ENCODE results near the gene OR2A2.
"Not testable (repeated sequence)": the region's sequence is repeated elsewhere in the genome, so short reads cannot be mapped to it uniquely, and the experiment has no call there.

The OR2A2 gene

GRCh38 chr7:144109283-144109682 is at the start of gene OR2A2:
Gene OR2A2 (plus strand): TSS chr7:144109583. CDS start chr7:144109583, 0 bp downstream.
- no peak for DNase-seq (ENCODE audit: low spot score)

DNA sequence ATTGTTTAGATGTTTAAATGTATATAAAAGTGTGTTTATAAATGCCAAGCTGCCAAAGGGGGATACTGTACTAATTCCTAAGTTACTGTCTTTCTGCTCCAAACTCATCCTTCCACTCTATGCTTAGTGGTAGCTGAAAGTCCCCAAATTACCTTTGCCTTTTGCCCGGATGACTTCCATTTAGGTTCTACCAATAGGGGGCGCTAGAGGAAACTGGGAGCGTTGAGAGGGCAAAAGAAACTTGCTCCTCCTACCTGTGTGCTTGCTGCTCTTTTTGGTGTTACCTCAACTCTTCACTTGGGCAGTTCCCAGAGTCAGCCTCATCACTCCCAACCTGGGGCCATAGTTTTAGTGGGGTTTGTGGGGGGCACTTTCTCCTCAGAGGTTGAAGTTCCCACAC is 45.7 kb upstream of the OR2A2 start:
- peak; percentile 40 for DNase-seq (ENCODE audit: low spot score)

- DNase-seq (ENCODE audit: low spot score): no peak
Measured at GRCh38 chr7:144069511-144069910, 39.9 kb upstream of the OR2A2 start, which contains the start of gene OR2A25. Gene OR2A25 (plus strand): TSS chr7:144069811. CDS start chr7:144074220, 4,409 bp downstream.

DNA sequence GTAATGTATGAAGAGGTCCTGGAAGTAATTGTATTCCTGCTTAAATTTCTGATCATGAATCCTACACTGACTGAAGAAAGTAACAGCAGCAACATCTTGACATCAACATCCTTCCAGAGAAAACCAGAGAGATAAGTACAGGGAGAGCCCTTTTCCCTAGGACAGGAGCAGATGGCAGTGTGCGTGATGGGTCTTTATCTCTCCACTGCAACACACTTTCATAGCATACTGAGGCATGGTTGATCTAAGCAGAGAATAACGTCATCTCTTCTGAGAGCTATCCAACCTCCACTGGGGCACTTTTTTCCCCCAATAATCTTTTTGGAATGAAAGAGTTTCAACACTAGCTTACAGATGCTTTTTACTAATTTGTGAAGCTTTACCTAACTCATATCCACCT is 39.4 kb upstream of the OR2A2 start:
- DNase-seq (ENCODE audit: low spot score): no peak

- no peak for DNase-seq (ENCODE audit: low spot score)
Measured at GRCh38 chr7:144074374-144074773, 35.0 kb upstream of the OR2A2 start.

DNA sequence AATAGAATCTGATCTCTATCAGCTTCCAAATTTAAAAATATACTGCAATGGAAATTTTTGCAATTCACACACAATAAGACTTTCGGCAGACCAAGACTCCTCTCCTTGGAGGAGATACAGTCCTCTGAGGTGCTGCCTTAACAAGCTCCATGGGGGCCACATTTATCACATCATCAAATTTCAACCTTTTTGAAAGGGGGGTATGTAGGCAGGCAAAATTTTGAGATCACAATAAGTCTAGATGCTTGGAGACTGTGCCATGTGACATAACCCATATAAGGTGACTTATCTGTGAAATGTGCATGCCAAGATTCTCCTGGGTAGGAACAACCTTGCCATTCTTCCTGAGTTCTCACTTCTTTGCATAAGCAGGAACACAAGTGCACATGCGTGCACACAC is 23.4 kb upstream of the OR2A2 start, which contains the start of gene OR2A12:
Gene OR2A12 (plus strand): TSS at position 301 of the 400 bp plus-strand sequence. CDS start 8,830 bp downstream, outside the sequence.
- DNase-seq (ENCODE audit: low spot score): no peak

GRCh38 chr7:144086730-144087129 is 22.7 kb upstream of the OR2A2 start:
- no peak for DNase-seq (ENCODE audit: low spot score)

GRCh38 chr7:144087230-144087629 is 22.2 kb upstream of the OR2A2 start:
- DNase-seq (ENCODE audit: low spot score): no peak

DNA sequence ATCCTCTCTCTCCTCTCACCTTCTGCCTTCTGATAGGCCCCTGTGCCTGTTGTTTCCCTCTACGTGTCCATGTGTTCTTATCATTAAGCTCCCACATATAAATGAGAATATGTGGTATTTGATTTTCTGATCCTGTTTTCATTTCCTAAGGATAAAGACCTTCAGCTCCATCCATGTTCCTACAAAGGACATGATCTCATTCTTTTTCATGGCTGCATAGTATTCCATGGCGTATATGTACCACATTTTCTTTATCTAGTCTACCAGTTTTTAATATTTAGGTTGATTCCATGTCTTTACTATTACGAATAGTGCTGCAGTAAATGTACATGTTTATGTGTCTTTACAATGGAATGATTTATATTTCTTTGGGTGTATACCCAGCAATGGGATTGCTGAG is 18.7 kb upstream of the OR2A2 start:
- DNase-seq (ENCODE audit: low spot score): no peak

- no peak for DNase-seq (ENCODE audit: low spot score)
Measured at GRCh38 chr7:144098776-144099175, 10.6 kb upstream of the OR2A2 start.

DNA sequence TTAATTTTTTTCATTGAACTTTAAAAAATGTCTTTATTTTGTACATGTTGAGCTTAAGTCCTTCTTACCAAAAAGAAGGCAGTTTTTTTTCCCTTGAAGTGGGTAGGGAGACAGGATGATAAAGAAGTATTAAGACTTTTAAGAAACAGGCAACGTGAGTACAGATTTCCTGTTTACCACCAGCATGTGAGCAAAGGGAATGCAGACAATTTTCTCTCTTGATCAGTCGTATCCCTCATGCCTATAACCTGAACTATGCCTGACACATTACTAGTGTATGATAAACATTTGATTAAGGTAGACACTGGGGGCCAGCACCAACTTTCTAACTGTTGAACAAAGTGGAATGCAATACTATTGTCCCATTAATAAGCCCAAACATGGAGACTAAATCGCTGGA is 8.8 kb upstream of the OR2A2 start:
- no peak for DNase-seq (ENCODE audit: low spot score)

DNA sequence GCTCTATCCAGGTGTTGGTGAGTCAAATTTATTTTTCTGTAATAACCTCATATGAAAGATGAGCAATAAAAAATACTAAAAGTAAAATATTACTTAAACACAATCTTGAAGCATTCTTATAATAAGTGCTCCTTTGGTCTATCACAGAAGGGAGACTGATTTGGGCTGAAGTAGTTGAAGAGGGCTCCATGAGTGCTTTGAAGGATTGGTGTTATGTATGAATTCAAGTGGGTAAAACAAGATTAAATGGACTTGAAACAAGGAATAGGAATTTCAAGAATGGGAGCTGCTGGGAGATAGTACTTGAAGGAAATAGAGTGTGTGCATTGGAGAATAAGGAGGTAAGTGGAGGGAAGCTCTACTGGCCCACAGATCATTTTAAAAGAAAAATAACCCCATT is 7.3 kb upstream of the OR2A2 start:
- DNase-seq (ENCODE audit: low spot score): no peak

GRCh38 chr7:144105211-144105610 is 4.2 kb upstream of the OR2A2 start:
- DNase-seq (ENCODE audit: low spot score): no peak

GRCh38 chr7:144110272-144110671 is 889 bp downstream of the OR2A2 start:
- DNase-seq (ENCODE audit: low spot score): no peak

DNA sequence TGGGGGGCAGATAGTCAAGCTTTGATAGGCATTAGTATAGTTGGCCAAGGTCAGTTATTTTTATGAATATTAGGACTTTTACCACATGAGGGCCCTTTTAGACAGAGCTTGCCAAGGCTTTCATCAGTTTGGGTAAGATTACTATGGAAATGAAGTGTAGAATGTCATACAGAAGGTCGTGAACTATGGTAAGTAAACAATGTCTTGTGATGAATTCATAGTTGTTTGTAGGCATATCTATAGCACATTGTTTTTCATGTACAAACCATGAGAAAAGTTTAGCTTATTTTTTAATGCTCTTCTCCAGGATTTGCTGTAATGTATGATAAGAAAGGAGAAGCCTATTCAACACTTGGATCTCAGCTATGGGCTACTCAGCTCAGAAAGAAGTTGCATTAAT is 4.3 kb downstream of the OR2A2 start:
- DNase-seq (ENCODE audit: low spot score): no peak

GRCh38 chr7:144118341-144118740 is 9.0 kb downstream of the OR2A2 start:
- no peak for DNase-seq (ENCODE audit: low spot score)

DNA sequence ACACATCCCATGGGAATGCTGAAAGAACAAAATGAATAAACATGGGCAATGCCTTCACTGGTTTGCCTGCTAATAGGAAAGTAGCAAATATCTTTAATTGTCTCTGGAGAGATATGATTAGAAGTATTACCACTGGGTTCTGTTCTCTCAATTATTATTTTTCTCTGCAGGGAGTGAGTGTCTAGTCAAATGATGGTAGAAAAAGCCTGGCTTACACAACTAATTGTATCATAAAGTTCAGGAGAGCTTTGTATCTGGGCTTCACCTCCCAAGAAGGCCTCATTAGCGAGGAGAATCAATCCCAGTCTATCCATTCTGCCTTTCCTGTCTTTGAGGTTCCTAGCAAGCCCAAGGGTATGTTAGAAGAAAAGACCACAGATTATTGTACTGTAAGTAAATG is 13.5 kb downstream of the OR2A2 start, which contains the start of gene OR2A14:
Gene OR2A14 (plus strand): TSS at position 301 of the 400 bp plus-strand sequence. CDS start 5,937 bp downstream, outside the sequence.
- DNase-seq (ENCODE audit: low spot score): no peak

DNA sequence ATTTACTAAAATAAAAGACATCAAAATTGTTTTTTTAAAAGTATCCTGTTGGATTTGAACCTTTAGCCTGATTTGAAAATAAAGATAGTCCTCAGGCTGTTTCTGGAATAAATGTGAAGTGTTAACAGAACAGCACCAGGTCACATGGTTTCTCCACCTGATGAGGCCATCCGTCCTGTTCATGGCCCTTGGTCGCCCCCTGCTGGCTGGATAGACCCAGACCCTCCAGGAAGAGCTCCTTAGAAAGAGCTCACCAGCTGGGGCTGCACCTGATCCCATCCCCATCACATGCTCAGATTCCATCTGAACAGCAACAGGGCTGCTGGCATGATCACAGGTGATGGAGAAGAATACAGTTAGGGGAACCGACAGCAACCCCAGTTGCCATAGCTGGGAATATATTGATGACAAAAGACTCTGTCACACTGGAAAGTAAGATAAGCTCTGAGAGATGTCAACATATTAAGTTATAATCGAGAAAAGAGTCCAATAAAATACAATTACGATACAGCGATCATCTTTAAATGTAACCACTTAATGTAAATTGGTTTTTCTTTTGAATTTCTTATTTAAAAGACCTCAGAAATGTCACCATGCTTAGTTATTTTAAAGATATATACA is 18.4 kb downstream of the OR2A2 start:
- peak; percentile 91 for DNase-seq (ENCODE audit: low spot score)

GRCh38 chr7:144129601-144130000 is 20.2 kb downstream of the OR2A2 start:
- DNase-seq (ENCODE audit: low spot score): not testable (repeated sequence)

DNA sequence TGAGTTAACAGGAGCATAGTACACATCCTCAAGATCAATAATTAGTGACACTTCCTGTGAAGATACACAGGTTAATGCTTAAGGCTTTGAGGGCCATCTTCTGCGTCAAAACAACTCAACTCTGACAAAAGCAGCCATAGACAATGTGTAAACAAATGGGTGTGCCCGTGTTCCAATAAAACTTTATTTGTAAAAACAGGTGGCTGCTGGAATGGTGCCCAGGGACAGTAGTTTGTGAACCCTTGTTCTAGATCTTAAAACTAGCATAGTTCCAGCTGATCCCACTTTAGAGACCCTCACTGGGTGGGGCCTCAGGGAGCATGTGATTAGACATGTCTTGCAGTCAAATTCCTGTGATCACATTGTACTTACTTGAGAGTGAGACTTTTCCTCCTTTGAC is 21.3 kb downstream of the OR2A2 start:
- no peak for DNase-seq (ENCODE audit: low spot score)

DNA sequence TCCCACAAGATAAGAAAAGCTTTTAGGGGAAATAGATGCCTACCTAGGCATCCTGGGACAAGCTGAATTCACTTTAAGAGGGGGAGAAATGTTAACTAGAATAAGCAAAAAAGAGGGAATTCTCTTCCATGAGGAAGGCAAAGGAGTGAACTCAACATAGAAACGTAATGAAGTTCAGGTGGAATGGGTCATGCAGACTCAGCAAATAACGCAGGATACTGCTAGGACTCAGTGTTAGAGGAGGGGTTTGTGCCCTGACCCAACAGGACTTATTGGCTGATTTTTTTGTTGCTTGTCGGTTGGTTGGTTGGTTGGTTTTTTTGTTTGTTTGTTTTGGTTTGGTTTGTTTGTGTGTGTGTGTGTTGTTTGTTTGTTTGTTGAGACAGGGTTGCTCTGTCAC is 22.9 kb downstream of the OR2A2 start:
- no peak for DNase-seq (ENCODE audit: low spot score)

DNA sequence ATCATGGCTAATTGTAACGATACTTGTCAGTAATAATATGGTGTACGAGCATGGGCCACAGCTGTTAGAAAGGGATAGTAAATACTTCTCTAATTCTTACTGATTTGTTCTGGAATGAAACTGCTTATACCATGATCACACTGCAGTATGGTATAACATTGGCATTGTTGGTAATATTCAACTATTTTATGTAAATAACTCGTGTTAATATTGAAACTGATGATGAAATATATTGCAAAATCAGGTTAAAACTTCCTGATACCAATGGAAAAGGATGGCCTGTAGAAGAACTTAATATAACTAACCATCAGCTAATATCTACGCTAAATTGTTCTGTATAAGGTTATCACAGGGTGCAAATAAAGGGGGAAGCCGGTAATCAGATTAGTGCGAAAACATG is 23.9 kb downstream of the OR2A2 start:
- no peak for DNase-seq (ENCODE audit: low spot score)

GRCh38 chr7:144134116-144134515 is 24.7 kb downstream of the OR2A2 start:
- no peak for DNase-seq (ENCODE audit: low spot score)

DNA sequence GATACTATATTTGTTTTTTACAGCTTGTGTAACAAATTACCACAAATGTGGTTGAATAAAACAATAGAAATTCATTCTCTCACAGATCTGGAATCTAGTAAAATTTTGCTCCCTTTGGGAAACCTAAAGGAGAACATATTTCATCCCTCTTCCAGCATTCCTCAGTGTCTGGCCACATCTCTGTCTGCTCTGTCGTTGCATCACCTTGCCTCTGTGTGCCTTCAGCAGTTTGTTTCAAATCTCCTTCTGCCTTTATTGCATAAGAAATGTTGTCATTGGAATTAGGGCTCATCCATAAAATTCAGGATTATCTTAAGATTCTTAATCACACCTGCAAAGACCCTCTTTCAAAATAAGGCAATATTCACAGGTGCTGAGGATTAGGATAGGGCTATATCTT is 28.1 kb downstream of the OR2A2 start:
- DNase-seq (ENCODE audit: low spot score): no peak
